AG04450 (cell line): ENCODE results near the gene PGR. TPM values are rescaled to one million over a fixed set of nuclear protein-coding genes. Genes with fewer than 3 reads are reported as not detected.

Experiments used
- CTCF ChIA-PET: fragments of 300-600, 350-600 bp; formaldehyde crosslinking; extraction: SDS; loops from one replicate; lab custom pipeline; 2022; ENCODE audit warnings: antibody characterized with exemption, inconsistent platforms; lab: Charles Lee
- POLR2A ChIA-PET: fragments of 350-600 bp; formaldehyde crosslinking; extraction: SDS; loops from one replicate; lab custom pipeline; 2021; ENCODE audit warnings: antibody characterized with exemption, inconsistent platforms; lab: Yijun Ruan, JAX
- DNase-seq: peaks from one replicate; pipeline ENCODE4 v3.0.0-alpha.2; 2011; ENCODE audit warnings: low read depth, low spot score
- H3K27ac ChIP-seq: one replicate; pipeline ENCODE4 v1.5.1; 2012; ENCODE audit warnings: low read depth, low read length, control low read depth
- H3K27me3 ChIP-seq: one replicate; pipeline ENCODE4 v1.6.0; 2012; ENCODE audit warnings: low read length; ENCODE audit not compliant: control insufficient read depth, insufficient read depth
- H3K4me3 ChIP-seq: 2 replicates; pipeline ENCODE4 v1.5.1; 2011; ENCODE audit warnings: mild to moderate bottlenecking, low read depth, low read length, control low read depth
- H3K9me3 ChIP-seq: 2 replicates; pipeline ENCODE4 v1.5.1; 2012; ENCODE audit warnings: low read length; ENCODE audit not compliant: control insufficient read depth, insufficient read depth
- CTCF ChIP-seq: IDR thresholded peaks from 2 replicates; pipeline ENCODE4 v1.5.1; 2011; ENCODE audit warnings: low read depth, low read length, control low read depth, inconsistent platforms
- polyA plus RNA-seq: library from polyadenylated mRNA; depleted of rRNA; stranded (reverse); fragments of >200 nt; gene quantifications from 2 replicates; pipeline ENCODE4 v1.2.3, GENCODE V29; 2011

Gene PGR
- polyA plus RNA-seq, 1 experiment, result not detected

DNA sequence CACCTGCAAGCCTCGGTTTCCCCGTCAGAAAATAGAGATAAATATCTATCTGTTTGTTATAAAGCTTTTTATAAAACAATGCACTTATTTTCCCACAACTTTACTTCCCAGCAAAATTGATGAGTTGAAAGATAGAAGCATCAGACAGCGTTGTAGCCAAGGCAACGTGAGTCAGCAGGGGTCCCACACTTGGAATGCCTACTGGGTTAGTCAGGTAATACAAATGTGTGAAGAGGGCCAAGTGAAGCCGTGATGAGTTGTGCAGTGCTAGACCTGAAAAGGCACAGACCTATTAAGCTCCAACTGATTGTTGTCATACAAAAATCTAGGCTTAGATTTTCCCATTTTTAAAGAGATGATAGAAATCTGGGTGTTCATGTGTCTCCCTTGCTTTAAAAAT, 118.7 kb downstream of the PGR start:
- no peak overlapping the region for H3K4me3 ChIP-seq
- no peak for DNase-seq
- no peak overlapping the region for H3K27ac ChIP-seq
- CTCF ChIA-PET, result no interaction called here
- TF ChIP-seq CTCF, result no peak
- H3K27me3 ChIP-seq, result no peaks in the 10 kb centered on the region
- POLR2A ChIA-PET, result no interaction called here
- H3K9me3 ChIP-seq, result no peaks in the 10 kb centered on the region

- POLR2A ChIA-PET, result no interaction called here
- Histone ChIP-seq H3K27me3 (no peaks in the 10 kb centered on the region), H3K27ac (no peak overlapping the region), H3K9me3 (no peaks in the 10 kb centered on the region), H3K4me3 (no peak overlapping the region)
- no peak for TF ChIP-seq CTCF
- DNase-seq, result no peak
- CTCF ChIA-PET, result no interaction called here
Observed at GRCh38 chr11:101009690-101010055, 119.9 kb downstream of the PGR start.

DNA sequence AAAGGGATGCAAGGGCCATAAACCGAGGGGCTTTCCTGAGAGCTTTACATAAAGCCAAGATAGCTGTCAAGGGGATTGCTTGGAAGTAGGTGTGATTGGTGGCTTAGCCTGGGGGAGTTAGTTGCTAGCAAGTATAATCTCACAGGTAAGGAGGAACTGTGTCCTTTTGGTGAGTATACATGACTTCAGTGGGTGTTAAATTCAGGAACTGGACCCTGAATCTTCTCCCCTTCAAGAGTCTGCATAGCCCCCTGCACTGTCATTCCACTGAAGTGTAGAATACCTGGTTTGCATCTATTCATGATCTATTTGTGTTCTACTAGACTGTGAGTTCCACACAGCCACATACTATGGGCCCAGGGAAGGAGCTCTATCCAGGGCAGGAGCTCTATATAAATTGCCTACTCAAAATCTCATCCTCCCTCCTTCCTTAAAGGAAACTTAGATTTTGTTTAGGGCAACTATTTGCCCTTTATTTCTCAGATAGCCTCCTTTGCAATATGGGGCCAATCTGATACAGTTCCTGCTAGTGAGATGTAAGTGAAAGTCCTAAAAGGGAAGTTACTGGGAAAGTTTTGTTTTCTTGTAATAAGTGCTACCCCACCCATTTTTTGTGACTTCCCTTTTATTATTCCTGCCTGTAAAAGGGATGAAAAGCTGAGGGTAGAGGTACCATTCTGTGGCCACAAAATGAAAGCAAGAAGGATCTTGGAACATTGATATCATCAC, 120.5 kb downstream of the PGR start:
- Histone ChIP-seq H3K27ac (no peak overlapping the region), H3K27me3 (no peaks in the 10 kb centered on the region), H3K4me3 (no peak overlapping the region), H3K9me3 (no peaks in the 10 kb centered on the region)
- no peak for TF ChIP-seq CTCF
- DNase-seq, result no peak
- ChIA-PET POLR2A (no interaction called here), CTCF (no interaction called here)

- no peak overlapping the region for H3K27ac ChIP-seq
- peak; percentile 18; the same call in 1 of the 2 replicates for TF ChIP-seq CTCF
- no peak for DNase-seq
- peaks cover 6% of the 10 kb centered on the region for H3K27me3 ChIP-seq
- CTCF ChIA-PET, result no interaction called here
- POLR2A ChIA-PET, result no interaction called here
- no peaks in the 10 kb centered on the region for H3K9me3 ChIP-seq
- H3K4me3 ChIP-seq, result no peak overlapping the region
Observed at GRCh38 chr11:101003468-101003867, 126.1 kb downstream of the PGR start.

DNA sequence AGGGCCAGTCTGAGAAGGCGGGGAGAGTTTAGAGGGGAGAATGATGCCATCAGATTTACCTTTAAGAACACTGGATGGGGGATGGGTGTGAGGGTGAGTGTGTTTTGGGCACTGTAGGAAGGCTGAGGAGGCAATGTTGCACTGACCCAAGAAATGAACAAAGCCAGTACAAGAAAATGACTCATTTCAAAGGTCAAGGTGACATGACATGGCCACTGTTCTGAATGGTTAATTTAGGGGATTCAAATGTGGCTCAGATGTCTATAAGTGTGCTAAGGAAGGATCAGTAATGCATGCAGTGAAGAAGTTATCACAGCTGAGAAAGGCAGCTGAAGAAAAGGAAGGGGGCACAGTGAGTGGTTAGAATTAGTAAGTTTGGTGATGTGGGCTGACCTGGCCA, 129.9 kb downstream of the PGR start:
- H3K27me3 ChIP-seq, result peaks cover 6% of the 10 kb centered on the region
- ChIA-PET POLR2A (no interaction called here), CTCF (no interaction called here)
- no peaks in the 10 kb centered on the region for H3K9me3 ChIP-seq
- no peak for DNase-seq
- TF ChIP-seq CTCF, result no peak
- H3K27ac ChIP-seq, result no peak overlapping the region
- no peak overlapping the region for H3K4me3 ChIP-seq
